GM21447 (cell line): ENCODE measurements around the gene RANBP17.
"Not testable (repeated sequence)": the region's sequence is repeated elsewhere in the genome, so short reads cannot be mapped to it uniquely, and the experiment has no call there.

Experiments
- ATAC-seq: cut with Tn5 transposase; IDR thresholded peaks from one replicate; pipeline ENCODE4 v1.9.1; 2021; ENCODE audit not compliant: unreplicated experiment

RANBP17 gene

GRCh38 chr5:170865622-170866021 is 3.8 kb downstream of the RANBP17 start:
- peak; percentile 72 for ATAC-seq

DNA sequence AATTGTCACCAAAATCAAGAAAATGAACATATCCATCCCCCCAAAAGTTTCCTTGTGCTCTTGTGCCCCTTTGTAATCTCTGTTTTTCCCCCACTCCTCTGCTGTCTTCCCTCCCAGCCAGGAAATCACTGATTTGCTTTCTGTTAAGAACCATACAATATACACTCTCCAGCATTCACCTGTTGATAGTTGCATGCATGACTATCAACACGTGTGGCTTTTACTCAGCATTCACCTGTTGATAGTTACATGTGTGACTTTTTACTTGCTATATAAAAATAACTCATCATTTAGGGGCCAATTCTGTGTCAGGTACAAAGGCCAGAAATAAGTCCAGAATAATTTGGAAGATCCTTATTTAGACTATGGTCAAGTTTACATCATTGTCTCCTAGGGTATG is 6.0 kb downstream of the RANBP17 start:
- ATAC-seq = no peak

- not testable (repeated sequence) for ATAC-seq
These were observed 8.6 kb downstream of the RANBP17 start for GRCh38 chr5:170870390-170870789.

- no peak for ATAC-seq
These were observed 12.2 kb downstream of the RANBP17 start for GRCh38 chr5:170874017-170874416.

DNA sequence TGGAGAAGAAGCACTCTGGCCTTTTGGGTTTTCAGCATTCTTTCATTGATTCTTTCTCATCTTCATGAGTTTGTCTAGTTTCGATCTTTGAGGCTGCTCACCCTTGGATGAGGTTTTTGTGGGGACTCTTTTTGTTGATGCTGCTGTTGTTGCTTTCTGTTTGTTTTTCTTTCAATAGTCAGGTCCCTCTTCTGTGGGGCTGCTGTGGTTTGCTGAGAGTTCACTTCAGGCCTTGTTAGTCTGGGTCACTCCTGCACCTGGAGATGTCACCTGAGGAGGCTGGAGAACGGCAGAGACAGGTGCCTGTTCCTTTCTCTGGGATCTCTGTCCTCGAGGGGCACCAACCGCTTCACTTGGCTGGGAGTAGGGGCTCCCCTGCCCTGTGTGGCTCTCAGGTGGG is 14.0 kb downstream of the RANBP17 start:
- no peak for ATAC-seq

DNA sequence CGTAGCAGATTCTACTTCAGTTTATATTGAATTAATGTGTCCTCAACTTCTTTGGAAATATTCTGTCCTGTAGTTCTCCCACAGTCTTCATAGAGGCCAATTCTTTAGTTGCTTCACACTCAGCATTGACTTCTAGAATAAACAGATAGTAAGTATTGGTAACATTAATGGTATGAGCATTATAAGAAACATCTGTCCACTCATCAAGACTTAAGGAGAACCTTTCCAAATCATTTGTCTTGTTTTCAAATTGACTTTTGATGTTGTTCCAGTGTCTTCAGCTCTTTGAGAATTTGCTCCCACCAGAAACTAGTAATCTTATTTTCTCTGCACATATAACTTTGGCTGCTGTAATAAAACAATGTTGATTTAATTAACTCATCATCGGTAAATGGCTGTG is 18.3 kb downstream of the RANBP17 start:
- no peak for ATAC-seq

GRCh38 chr5:170882345-170882744 is 20.5 kb downstream of the RANBP17 start:
- no peak for ATAC-seq

- no peak for ATAC-seq
These were observed 23.4 kb downstream of the RANBP17 start for GRCh38 chr5:170885256-170885655.

DNA sequence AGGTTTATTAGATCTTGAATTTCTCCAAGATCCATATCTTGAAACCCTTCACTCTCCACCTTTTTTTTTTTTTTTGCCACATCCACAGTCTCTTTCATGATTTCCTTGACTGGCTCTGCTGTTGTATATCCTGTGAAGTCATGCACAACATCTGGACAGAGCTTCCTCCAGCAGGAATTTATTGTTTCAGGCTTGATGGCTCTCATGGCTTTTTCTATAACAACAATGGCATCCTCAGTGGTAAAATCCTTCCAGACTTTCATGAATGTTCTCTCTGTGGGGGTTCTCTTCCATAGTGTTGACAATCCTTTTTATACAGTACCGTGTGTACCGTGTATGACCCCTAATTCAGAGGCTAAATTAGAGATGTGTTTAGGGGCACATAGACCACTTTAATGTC is 24.0 kb downstream of the RANBP17 start:
- ATAC-seq = no peak

GRCh38 chr5:170886210-170886894 is 24.5 kb downstream of the RANBP17 start:
- no peak for ATAC-seq

DNA sequence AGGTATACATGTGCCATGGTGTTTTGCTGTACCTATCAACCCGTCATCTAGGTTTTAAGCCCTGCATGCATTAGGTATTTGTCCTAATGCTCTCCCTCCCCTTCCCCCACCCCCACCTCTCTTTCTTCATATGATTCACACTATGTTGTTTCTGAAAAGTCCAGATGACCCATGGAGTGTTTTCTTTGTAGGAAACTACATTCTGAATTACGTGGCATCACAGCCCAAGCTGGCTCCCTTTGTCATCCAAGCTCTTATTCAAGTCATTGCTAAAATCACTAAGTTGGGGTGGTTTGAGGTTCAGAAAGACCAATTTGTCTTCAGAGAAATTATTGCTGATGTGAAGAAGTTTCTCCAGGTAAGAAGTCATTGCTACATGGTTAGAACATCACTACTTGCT is 30.4 kb downstream of the RANBP17 start:
- ATAC-seq = no peak

- ATAC-seq = no peak
These were observed 32.8 kb downstream of the RANBP17 start for GRCh38 chr5:170894665-170895064.

- no peak for ATAC-seq
These were observed 35.0 kb downstream of the RANBP17 start for GRCh38 chr5:170896779-170897178.

DNA sequence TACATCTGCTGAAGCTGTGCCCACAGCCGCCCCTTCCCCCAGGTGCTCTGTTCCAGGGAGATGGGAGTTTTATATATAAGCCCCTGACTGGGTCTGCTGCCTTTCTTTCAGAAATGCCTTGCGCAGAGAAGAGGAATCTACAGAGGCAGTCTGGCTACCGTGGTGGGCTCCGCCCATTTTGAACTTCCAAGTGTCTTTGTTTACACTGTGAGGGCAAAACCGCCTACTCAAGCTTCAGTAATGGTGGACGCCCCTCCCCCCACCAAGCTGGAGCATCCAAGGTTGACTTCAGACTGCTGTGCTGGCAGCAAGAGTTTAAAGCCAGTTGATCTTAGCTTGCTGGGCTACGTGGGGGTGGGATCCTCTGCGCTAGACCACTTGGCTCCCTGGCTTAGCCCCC is 41.3 kb downstream of the RANBP17 start:
- ATAC-seq = no peak

- ATAC-seq = no peak
These were observed 45.9 kb downstream of the RANBP17 start for GRCh38 chr5:170907758-170908157.

- ATAC-seq = no peak
These were observed 51.8 kb downstream of the RANBP17 start for GRCh38 chr5:170913573-170913972.

- no peak for ATAC-seq
These were observed 55.3 kb downstream of the RANBP17 start for GRCh38 chr5:170917113-170917512.

- no peak for ATAC-seq
These were observed 58.4 kb downstream of the RANBP17 start for GRCh38 chr5:170920196-170920595.

DNA sequence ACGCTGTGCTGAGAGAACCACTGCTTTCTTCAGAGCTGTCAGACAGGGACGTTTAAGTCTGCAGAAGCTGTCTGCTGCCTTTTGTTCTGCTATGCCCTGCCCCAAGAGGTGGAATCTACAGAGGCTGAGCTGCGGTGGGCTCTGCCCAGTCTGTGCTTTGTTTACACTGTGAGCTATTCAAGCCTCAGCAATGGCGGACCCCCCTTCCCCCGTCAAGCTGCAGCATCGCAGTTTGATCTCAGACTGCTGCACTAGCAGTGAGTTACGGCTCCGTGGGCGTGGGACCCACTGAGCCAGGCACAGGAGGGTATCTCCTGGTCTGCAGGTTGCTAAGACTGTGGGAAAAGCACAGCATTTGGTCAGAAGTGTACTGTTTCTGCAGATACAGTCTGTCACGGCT is 60.5 kb downstream of the RANBP17 start:
- not testable (repeated sequence) for ATAC-seq

DNA sequence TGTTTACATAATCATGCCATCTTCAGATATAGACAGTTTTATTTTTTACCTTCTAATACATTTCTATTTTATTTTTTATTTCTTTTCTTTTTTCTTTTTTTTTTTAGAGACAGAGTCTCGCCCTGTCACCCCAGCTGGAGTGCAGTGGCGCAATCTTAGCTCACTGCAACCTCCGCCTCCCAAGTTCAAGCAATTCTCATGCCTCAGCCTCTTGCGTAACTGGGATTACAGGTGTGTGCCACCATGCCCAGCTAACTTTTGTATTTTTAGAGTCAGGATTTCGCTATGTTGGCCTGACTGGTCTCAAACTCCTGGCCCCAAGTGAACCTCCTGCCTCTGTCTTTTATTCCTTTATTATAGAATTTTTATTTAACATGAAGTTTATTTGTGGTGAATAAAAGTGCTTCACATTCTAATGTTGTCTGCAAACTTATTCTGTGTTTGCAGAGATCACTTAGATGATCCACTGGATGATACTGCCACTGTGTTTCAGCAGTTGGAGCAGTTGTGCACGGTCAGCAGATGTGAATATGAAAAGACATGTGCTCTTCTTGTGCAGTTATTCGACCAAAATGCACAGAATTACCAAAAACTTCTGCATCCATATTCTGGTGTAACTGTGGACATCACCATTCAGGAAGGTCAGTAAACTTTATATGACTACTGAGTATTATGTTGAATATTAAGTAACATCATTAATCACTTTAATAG is 62.2 kb downstream of the RANBP17 start:
- no peak for ATAC-seq

- ATAC-seq = not testable (repeated sequence)
These were observed 73.9 kb downstream of the RANBP17 start for GRCh38 chr5:170935534-170936218.

DNA sequence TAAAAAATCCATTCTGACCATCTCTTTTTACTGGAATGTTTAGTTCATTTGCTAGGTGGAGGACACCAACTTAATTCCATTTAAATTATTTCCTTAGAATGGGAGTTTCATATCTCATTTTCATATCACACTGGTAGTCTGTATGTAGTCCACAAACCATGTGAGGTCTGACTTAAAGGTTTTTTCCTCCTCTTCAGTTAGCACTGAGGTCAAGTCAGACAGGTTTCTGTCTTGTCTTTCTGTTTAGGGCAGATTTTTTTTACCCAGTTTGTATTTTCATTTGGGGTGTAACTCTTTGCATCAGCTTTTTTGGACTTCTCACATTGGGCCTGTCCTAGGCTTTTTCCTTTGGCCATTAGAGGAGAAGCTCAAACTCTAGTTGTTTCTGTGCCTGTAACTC is 75.3 kb downstream of the RANBP17 start:
- ATAC-seq = no peak
